ENCODE measurements around the gene TLE3.
A peak's percentile ranks its signal among the peaks of the same experiment; 100 is the strongest.

The TLE3 gene

GRCh38 chr15:70098461-70099166 is 897 bp upstream of the TLE3 start:
- peak; percentile 78 for DNase-seq (ENCODE audit: low spot score)

GRCh38 chr15:70098153-70098460 is 390 bp upstream of the TLE3 start:
- peak; percentile 73 for DNase-seq (ENCODE audit: low spot score)

DNA sequence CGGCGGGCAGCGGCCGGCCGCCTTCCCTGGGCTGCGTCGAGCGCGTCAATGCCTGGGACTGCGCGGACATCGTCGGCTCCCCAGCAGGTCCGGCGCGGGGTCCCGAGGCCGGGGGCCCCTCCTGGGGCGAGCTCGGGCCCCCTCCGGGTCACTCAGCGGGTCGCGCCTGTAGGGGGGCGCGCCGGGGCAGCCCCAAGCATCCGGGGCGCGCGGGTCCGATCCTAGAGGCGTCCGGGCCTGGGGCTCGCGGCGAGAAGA is 725 bp downstream of the TLE3 start:
- DNase-seq (ENCODE audit: low spot score) = no peak

DNA sequence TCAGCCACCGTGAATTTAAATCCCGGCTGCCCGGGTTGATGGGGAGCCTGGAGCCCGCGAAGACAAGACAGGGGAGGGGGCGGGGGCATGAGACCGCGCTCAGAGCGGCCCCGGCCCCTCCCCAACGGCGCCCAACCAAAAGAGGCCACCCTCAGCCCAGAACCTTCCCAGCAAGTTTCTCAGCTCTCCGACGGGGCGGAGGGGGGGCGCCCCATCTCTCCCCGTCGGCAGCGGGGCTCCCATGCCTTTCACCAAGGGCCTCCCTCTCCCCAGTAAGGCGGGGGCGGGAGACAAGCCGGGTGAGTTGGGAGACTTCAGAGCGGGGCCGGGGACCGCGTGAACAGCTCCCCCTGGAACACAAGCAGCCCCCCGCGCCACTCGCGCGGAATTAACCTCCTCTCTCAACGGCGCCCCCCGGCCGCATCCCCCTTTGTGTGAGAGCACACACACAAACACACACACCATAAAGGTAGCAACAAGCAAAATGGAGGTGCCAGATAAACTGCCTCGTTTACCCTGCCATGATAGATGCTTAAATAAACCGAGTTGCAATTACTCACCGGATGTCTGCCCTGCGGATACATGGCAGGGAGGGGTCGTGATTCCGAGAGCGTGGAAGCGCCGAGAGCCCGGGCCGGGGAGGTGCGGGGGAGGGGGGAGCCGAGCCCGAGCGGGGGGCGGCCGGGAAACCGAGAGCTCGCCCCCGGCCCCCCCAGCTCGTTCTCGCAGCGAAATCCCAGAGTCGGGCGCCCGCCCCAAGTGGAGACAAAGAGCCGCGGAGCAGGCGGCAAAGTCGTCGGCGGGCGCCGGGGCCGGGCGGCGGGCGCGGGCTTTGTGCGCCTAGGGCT is 1.3 kb downstream of the TLE3 start:
- DNase-seq (ENCODE audit: low spot score) = peak; percentile 46

- peak; percentile 64 for DNase-seq (ENCODE audit: low spot score)
Measured at GRCh38 chr15:70095408-70096214, 2.1 kb downstream of the TLE3 start.

- DNase-seq (ENCODE audit: low spot score) = peak; percentile 31
Measured at GRCh38 chr15:70094690-70095311, 2.9 kb downstream of the TLE3 start.

DNA sequence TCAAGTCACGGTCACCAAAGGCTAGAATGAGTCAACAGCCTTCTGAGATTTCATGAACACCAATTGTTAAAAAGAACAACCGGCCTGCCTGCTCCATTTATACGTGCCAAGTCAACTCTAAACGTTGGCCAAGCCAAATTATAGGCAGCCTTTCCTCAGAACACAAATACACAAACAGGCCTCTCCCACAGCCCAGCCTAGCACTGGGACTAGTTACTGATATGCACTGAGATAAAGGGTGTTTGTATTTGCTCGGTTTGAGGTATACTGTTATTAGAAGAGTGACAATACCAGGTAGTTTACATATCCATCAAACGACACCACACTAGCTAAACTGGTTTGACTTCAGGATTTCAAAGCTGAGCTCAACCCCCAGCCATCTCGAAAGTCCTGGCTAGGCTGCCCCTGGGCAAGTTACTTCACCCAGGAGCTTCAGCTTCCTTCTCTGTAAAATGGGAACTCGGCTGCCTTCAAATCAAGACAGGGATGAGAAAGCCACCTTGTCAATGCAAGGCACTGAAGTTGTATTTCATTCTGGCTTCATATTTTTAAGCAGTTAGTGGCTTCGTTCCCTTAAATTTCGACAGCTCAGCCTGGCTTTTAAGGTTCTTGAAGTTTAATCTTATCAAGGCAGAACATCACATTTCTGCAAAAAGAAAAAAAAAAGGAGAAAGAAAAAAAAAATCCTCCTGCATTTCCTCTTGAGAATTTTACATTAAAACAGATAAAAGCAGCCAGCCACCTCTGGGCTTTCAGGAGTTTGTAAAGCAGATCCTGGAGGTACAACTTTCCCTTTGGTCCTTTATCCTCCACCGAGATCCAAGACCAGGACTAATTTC is 4.0 kb downstream of the TLE3 start:
- no peak for DNase-seq (ENCODE audit: low spot score)

GRCh38 chr15:70093070-70093469 is 4.6 kb downstream of the TLE3 start:
- no peak for DNase-seq (ENCODE audit: low spot score)

- no peak for DNase-seq (ENCODE audit: low spot score)
Measured at GRCh38 chr15:70092464-70093027, 5.2 kb downstream of the TLE3 start.

- peak; percentile 80 for DNase-seq (ENCODE audit: low spot score)
Measured at GRCh38 chr15:70091726-70092463, 5.8 kb downstream of the TLE3 start.

GRCh38 chr15:70090436-70091296 is 7.1 kb downstream of the TLE3 start:
- no peak for DNase-seq (ENCODE audit: low spot score)

- no peak for DNase-seq (ENCODE audit: low spot score)
Measured at GRCh38 chr15:70089692-70089971, 8.1 kb downstream of the TLE3 start.

- no peak for DNase-seq (ENCODE audit: low spot score)
Measured at GRCh38 chr15:70088887-70089691, 8.6 kb downstream of the TLE3 start.

DNA sequence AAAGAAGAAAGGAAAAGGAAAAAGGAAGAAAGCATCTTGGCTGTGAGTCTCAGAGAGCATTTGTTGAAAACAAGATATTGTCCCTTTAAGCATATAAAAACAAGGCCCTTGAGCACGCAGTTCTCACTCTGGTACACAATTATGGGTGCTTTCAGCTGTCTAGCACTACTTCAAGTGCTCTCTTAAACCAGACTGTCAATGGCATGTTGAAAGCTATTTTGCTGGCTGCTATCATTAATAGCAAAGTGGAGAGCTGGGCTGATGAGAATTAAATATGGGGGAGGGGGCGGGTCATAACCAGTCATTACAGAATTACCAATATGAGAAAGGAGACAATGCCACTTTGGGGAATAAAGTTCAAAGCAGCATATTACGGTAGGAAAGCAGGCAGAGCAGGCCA is 9.3 kb downstream of the TLE3 start:
- no peak for DNase-seq (ENCODE audit: low spot score)

- DNase-seq (ENCODE audit: low spot score) = no peak
Measured at GRCh38 chr15:70087708-70088352, 9.9 kb downstream of the TLE3 start.

DNA sequence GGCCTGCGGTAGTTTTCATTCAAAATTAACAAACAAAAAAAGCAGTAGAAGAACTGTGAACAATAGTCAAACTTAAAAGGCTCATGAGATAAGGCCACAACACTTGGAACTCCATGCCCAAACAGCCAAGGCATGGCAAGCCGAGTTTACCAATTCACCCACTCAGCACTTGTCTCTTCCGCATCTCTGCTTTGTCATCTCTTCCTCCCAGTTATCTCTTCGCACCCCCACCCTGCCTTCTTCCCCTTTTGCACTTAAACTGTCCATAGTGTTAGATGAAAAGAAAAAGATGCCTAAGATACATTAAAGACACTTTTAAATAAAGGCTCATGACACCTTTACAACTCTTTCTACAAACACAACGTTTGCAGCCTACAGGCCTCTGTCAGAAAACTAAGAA is 11.1 kb downstream of the TLE3 start:
- DNase-seq (ENCODE audit: low spot score) = no peak

DNA sequence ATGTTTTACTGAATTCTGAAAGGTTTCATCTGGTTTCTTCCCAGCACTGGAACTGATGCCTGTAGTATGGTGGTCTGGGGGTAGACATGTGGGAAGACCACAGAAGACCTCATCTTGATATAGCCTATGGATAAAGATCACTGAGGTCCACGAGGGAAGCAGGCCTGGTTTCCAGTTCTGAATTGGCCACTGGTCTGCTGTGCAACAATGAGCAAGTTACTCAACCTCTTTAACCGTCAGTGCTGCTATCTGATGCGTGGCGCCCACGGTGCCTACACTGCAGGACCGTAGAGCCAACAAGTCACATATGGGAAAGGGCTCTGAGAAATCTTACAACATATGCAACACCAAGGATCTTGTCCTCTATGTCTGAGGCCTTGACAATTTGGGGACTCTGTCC is 13.3 kb downstream of the TLE3 start:
- DNase-seq (ENCODE audit: low spot score) = no peak

DNA sequence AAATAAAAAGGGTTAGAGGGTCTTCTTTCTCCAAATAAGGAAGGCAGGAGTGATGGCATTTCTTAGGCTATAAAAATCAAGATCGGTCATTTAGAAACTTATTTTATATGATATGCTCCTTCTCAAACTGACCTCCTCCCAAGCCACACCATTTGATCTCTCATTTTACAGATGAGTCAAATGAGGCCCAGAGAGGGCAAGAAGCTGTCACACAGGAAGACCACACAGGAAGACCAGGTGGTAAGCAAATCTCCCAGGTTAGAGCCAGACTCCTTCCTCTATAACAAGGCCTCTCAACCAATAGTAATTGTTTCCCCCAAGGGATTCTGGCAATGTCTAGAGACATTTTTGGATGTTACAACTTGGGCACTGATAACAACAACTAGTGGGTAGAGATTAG is 13.8 kb downstream of the TLE3 start:
- DNase-seq (ENCODE audit: low spot score) = no peak

DNA sequence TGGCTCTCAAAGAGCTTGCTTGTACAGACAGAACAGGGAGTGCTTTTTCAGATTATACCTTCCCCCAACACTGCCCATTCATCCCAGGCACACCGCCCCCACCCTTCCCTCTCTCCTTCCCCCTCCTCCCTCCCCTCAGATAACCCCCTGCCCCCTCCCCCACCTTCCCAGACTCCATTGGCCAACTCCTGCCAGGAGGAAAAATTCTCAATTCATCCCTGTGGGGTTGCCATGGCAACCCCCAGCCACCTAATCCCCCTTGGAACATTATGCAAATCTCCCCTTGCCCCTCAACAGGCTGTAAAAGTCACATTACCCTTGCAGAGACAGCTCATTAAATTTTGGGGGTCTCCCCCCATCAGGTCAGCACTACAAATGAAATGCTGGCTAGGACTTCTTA is 14.3 kb downstream of the TLE3 start:
- DNase-seq (ENCODE audit: low spot score) = no peak

Data from SW480 (cell line).